GM21528 (cell line): ENCODE measurements around the gene NECTIN4.
"Not testable (repeated sequence)": the region's sequence is repeated elsewhere in the genome, so short reads cannot be mapped to it uniquely, and the experiment has no call there.

ENCODE experiments used
- ATAC-seq: cut with Tn5 transposase; IDR thresholded peaks from one replicate; pipeline ENCODE4 v1.9.1; 2021; ENCODE audit warnings: mild to moderate bottlenecking, moderate library complexity; ENCODE audit not compliant: unreplicated experiment, low FRiP score

Gene NECTIN4

DNA sequence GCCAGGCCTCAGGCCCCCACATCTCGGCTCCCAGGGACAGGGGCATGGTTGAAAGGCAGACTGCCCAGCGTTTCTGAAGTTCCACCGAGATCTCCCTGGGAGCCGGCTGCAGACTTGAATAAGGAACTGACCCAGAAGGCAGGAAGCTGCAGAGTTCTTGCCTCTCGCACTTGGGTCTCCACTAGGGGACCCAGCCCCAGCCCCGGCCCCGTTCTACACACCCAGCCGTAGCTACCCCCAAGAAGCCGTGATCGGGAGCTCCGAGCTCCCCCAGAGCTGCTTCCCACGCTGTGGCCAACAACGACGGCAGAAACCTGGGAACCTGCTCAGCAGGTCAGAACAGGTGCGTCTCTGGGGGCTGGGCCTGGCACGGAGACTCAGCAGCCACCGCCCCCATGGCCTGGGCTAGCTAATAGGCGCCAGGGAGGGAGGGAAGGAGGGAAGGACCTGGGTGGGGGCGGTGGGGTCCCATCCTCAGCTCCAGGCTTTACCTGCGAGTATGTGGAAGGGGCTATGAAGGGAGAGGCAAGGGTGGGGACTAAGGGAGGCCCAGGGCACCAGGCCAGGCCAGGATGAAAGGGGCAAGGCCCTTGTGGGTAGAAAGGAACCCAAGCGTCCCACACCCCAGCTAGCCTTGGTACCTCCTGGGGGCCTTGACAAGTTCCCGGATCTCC, at the start of gene NECTIN4:
TSS of gene NECTIN4 (minus strand) at position 308 of the 674 bp plus-strand sequence. CDS start at position 46, 262 bp downstream.
- no peak for ATAC-seq

DNA sequence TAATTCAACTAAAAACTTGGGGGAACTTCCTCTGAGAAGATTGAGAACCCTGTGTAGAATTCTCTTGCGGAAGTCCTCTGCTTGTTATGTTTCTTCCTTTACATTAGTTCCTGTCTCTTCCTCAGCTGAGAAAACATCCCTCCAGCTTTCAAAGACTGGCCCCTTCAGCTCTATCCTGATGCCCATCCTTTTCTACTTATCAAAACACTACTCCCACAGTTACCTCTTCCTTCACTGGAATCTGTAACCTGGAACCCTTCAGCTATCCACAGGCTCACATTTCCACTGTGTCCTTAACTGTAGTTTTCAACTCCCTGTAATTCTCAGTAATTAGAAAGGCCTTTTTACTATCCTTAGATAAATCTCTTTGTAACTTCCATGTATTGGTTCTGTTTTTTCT, 49.1 kb upstream of the NECTIN4 start:
- ATAC-seq: no peak

DNA sequence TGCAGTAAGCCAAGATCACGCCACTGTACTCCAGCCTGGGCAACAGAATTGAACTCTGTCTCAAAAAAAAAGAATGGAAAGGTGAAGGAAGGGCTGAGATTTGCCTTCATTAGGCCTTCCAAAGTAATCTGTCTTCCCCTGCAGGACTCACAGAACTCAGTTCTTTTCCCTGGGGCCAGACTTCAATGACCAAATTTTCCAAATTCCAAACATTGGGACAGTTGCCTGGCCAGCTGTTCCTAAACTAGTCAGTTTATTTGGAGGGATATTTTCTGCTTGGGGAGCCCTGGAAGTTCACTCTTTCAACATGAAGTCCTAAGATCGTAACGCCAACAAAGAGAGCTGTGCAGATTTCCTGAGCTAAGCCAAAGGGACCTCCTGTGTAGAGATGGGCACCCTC, 48.5 kb upstream of the NECTIN4 start:
- no peak for ATAC-seq

DNA sequence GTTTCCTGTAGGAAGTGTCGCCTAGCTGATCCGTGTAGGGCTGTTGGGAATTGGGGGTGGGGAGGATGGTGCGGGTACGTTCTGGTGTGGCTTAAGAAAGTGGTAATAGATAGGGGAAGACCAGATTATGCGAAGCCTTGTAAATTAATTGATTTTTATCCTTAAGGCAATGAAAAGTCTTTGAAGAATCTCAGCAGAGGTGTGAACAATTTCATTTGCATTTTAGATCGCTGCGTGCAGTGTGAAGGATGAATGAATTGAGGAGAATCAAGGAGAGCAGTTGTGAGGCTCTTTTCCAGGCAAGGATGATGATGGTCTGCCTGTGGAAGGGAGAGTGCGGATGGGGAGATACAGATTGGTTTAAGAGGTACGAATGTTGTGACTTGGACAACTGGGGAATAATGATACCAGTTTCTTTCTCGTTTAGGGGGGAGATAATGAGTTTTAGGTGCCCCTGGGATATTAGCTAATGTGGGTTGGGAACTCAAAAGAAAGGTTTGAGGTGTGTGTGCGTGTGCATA, 43.9 kb upstream of the NECTIN4 start:
- peak; percentile 13 for ATAC-seq

DNA sequence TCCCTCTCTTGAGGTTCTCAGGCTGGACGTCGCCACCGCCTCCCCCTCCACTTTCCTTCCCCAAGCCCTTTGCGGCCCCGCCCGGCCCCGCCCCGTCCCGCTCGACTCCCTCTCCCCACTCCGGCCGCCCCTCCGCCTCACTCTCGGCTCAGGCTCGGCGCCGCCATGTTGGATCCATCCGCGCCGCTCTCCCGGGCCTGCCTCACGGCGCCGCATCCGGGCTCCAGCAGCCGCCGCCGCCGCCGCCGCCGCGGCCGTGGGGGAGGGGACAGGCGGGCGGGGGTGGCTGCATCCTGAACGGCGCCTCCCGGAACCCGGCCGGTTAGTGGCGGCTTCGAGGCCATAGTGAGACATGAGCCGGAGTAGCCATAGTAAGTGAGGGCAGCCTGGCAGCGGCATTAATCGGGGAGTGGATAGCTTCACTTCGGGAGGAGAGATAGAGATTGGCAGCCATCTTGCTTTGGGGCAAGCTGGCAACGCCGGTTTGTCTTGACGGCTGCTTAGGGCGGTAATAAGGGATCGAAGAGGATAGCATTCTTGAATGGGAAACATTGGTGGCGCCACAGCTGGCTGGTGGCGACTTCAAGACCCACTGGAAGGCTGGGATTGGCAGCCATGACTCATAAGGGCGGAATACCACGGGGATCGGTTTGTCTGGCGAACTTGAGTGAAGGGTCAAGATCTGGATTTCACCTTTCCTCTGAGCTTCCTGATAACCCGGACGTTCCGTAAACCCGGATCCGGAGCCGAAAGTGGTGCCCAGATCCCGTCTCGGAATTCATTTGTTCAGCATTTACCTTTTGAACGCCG, 43.3 kb upstream of the NECTIN4 start, which contains the start of gene DEDD:
TSS of gene DEDD (minus strand) at position 258 of the 810 bp plus-strand sequence. CDS start 8,205 bp downstream, outside the sequence.
- ATAC-seq: peak; percentile 89

DNA sequence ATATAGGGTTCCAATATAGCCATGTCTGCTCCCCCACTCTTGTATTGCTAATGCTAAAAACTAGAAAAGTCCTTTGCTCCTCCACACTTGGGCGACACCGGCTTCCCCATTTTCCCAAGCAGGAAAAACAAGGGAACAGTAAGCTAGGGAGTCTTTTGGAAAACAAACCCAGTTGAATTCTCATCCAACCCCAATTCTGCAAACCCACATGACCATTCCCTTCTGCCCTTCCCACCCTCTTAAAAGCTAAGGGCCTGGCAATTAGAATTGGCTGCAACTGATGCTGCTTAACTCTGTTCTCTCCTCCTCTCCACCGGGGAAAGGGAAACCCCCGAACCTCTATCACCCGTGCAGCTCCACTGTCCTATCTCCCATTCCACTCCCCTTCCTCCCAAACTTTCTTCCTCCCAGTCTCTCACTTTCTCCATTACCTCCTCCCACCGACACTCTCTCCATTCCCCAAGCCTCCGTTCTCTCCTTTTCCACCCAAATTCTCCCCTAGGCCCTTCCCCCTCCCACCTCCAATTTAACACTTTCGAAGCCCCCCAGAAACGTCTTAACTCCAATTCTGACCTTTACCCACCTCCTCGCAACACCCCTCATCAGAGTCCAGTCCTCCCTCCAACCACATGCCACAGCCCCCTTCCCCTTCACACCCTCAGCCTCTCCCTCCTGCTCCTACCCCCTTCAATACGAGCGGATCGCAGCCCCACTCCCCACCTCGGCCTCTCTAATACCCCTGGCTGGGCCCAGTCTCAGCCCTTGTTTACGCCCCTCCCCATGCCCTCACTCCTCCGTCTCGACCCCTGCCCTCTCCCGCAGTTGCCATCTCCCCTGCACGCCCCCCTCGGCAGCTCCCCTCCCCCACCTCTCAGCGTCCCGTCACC, 42.4 kb upstream of the NECTIN4 start:
- ATAC-seq: no peak

DNA sequence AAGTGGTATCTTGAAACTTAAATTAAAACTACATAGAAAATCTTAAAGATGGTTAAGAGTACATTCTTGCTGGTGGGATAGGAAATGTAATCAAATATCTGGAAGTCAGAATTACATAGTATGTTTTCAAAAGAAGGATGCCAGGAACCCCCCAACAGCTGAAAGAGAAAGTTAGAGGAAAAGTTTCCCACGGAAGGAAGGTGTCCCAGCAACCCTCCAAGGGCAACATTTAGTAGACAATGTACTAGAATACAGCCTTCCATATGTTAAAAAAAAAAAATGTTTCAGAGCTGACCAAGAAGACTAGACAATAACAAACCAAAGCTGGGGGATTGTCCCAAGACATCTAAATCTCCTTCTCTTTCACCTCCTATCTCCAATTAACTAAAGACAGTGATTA, 40.9 kb upstream of the NECTIN4 start:
- no peak for ATAC-seq

DNA sequence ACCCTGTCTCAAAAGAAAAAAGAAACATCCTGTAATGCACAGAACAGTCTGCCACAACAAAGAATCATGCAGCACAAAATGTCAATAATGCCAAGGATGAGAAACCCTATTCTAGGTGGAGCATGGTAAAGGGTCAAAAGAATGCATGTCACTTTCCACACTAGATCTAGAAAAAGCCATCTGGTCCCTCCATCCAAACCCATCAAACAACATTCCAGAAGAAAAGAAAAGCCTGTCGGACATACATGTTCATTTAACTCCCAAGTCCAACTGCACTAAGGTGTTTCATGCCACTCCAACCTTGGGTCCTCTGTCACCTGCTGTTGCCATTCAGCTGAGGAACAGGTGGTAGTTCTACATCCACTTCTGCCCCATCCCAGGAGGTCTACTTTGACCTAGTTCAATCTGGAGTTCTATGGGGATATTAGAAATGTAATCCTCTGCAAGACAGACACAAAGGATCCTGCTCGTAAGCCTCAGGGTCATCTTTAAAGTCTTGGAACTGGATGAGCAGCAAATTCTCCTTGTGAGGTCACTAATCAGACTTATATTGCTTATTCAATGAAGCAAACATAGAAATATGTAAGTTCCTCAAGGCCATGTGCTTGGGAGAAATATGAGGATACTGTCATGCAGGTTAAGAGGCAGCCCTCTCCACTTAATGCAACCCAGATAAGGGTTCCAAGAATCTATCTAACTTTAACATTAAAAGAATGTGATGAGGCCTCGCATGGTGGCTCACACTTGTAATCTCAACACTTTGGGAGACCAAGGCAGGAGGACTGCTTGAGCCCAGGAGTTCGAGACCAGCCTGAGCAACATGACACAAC, 39.4 kb upstream of the NECTIN4 start:
- ATAC-seq: no peak

DNA sequence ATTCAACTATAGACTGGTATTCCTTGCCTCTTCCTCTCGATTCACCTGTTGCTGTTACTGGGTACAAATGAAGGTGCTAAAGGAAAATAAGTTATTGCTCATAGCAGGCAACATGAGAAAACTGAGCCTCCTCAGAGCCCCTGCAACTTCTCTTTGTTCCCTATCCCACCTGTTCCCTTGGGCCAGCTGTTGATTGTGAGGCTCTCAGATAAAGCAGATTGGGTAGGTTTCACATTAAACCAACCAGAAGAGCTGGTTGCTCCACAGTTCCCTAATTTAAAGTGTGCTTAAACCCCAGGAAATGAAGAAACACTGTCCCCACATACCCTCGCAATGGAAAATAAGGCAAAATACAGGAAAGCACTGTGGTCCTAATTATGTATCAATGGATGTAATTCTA, 38.3 kb upstream of the NECTIN4 start:
- no peak for ATAC-seq

DNA sequence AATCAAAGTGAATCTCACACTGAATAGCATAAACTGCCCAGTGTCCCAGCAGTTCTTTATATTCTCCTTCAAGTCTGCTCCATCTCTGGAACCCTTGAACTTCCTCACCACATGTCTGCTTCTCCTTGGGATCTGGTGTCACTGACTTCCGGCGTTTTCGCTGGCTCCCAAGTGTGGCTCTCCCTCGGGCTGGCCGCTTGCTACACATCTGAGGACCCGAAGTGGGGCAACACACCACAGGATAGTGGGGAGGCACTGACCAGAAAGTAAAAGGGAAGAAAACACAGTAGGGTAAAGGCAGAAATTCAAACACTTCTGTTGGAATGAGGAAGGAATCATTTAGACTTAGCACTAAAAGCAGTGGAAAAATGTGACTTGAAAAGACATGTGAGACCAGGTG, 33.6 kb upstream of the NECTIN4 start:
- ATAC-seq: no peak

DNA sequence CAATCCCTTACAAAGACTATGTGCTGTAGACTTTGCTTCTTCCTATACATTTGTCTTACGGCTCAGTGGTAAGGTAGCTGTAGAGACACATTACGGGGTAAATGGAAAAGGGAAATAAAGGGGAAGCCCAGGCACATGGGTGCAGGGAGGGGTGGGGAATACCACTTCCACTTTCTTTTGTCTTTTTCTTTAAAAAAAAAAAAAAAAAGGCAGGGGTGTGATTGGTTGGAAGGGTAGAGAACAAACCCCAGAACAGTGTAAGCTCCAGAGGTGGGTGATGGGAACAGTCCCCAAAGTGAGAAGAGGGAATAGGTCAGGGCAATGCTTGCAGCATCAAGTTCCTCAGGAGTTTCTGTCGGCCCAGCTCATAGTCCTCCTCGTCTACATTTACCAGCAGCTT, 32.5 kb upstream of the NECTIN4 start:
- ATAC-seq: no peak

DNA sequence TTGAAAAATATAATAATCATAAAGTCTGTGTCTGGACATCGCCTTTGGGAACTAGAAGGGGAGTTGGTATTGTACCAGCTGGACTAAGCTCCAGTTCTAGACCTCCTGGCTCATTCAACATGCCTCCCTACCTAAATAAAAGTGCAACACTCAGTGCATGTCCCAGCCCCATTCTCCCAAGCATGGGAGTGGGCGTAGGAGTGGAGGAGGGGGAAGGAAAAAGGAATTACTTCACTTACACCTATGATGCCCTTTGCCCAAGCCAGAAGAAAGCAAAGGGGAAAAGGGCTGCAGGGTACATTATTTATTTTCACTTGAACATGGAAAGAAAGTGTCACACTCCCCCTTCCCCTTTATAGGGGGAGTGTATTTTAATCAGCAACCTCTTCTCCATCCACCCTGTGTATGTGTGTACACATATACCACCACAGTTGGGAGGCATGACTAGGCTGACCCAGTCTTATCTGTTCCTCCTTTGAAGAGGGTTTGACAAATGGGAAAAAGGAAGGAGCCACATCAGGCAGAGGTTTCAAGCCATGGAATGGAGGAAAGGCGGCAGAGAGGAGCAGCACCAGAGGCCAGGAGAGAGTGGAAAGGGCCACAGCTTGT, 31.8 kb upstream of the NECTIN4 start:
- ATAC-seq: no peak

DNA sequence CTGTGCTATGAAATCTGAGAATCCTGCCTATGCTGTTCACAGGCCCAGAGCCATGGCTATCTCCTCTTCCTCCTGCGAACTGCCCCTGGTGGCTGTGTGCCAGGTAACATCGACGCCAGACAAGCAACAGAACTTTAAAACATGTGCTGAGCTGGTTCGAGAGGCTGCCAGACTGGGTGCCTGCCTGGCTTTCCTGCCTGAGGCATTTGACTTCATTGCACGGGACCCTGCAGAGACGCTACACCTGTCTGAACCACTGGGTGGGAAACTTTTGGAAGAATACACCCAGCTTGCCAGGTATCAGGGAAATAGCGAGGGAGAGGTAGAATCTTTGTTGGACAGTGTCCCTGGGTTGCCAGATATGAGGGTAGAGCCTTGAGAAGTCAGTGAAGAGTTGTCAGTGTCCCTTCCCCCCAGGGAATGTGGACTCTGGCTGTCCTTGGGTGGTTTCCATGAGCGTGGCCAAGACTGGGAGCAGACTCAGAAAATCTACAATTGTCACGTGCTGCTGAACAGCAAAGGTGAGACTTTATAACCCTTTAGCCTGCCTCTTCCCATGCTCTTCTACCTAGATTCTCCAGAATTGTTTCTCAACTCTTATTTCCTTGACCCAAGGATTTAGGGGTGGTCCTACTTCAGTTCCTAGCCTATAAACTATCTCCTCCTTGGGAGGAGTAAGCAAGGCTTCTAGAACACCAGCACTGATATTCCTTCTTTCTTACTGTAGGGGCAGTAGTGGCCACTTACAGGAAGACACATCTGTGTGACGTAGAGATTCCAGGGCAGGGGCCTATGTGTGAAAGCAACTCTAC, 29.9 kb upstream of the NECTIN4 start:
- no peak for ATAC-seq

DNA sequence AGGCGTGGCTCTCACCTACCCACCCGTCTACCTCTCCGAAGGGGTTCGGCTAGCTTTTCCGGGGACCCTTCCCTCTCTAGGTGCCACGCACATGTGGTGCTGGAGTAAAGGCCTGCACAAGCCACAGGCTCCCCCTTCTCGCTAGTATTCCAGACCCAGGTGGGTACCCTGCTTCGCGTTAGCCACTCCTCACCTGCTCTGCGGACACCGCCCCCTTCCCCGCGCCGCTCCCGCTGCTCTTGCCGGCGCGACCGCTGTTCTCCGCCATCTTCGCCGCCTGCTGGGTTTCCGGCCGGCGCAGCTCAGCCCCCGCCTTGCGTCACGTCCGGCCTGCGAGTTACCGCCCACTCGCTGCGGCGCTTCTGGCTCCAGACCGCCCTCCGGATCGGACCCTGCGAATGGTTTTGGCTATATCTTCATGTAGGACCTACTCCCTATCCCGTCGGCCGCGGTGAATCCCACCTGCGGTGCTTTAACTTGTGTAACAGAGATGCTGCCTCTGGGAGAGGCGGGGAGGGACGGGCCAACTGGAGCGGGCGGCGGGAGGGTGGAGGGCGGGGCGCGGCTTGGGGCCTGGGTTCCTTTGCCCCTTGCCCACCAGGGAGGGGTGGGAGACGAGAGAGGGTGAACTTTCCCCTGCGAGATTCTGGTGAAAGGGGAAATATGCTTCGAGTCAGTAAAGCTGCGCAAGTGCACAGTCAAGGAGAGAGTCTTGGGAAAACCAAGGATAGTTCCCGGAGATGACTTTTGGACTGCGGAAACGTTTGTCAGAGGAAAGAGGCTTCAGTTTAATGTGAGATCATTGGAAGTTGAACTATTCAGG, 28.6 kb upstream of the NECTIN4 start, which contains the start of the genes NIT1 and PFDN2:
TSS of gene NIT1 (plus strand) at position 347 of the 823 bp plus-strand sequence. CDS start at position 419, 72 bp downstream.
TSS of gene PFDN2 (minus strand) at position 279 of the 823 bp plus-strand sequence. CDS start at position 268, 11 bp downstream.
- peak; percentile 79 for ATAC-seq

DNA sequence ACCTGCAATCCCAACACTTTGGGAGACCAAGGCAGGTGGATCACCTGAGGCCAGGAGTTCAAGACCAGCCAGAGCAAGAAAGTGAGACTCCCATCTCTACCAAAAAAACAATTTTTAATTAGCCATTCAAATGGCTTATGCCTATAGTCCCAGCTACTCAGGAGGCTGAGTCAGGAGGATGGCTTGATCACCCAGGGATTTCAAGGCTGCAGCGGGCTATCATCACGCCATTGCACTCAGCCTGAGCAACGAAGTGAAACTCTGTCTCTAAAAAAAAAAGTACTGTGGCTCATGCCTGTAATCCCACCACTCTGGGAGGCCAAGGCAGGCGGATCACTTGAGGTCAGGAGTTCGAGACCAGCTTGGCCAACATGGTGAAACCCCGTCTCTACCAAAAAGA, 26.6 kb upstream of the NECTIN4 start:
- not testable (repeated sequence) for ATAC-seq

DNA sequence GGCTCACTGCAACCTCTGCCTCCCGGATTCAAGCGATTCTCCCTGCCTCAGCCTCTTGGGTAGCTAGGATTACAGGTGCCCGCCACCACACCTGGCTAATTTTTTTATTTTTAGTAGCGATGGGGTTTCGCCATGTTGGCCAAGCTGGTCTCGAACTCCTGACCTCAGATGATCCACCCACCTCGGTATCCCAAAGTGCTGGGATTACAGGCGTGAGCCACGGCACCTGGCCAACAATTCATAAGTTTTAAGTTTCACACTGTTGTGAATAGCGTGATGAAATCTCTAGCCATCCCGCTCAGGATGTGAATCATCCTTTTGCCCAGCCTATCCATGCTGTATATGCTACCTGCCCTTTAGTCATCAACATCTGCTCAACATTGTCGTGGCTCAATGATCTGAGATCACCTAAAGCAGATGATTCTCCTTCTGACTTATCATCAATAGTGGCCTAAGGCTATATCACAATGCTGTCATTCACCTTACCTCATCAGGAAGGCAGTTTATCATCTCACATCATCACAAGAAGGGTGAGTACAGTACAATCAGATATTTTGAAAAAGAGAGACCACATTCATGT, 25.9 kb upstream of the NECTIN4 start:
- no peak for ATAC-seq

DNA sequence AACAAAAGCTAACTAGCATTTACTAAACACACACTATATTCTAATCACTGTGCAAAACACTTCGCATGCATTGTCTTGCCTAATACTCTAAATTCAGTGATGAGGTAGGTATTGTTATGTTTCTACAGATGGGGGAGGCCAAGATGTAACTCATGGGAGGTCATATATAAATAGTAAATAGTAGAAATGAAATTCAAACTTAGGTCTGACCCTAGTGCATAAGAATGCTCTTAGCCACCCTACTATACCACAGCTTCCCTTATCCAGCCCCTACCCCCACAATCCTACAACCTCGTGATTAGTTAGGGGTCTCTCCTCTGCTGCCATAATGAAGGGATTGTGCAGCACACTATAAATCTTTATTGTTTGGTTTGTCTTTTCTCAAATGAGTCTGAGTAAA, 25.2 kb upstream of the NECTIN4 start:
- no peak for ATAC-seq
